Measurements from ENCODE around the gene PREB. TPM values are rescaled to one million over a fixed set of nuclear protein-coding genes. Genes with fewer than 3 reads are reported as not detected.

Gene PREB
- polyA plus RNA-seq, 1 donor, result 49.3 TPM

GRCh38 chr2:27154488-27154887 is 20.1 kb upstream of the PREB start:
- peak; percentile 34 for DNase-seq

GRCh38 chr2:27152796-27153464 is 18.5 kb upstream of the PREB start:
- DNase-seq, result no peak

GRCh38 chr2:27152102-27152795 is 17.8 kb upstream of the PREB start:
- no peak for DNase-seq

- DNase-seq, result no peak
These were observed 16.3 kb upstream of the PREB start for GRCh38 chr2:27150639-27151230.

GRCh38 chr2:27149570-27150405 is 15.4 kb upstream of the PREB start:
- DNase-seq, result no peak

GRCh38 chr2:27148801-27149439 is 14.5 kb upstream of the PREB start, which contains the start of gene TCF23:
Gene TCF23, plus strand, starts transcription at chr2:27149004. Its CDS starts 130 bp downstream, at chr2:27149134.
- peak; percentile 63 for DNase-seq

- DNase-seq, result no peak
These were observed 13.5 kb upstream of the PREB start for GRCh38 chr2:27147935-27148334.

- no peak for DNase-seq
These were observed 11.2 kb upstream of the PREB start for GRCh38 chr2:27145682-27146081.

GRCh38 chr2:27143285-27143684 is 8.8 kb upstream of the PREB start:
- no peak for DNase-seq

- DNase-seq, result no peak
These were observed 4.9 kb upstream of the PREB start, which contains the start of gene PRR30 for GRCh38 chr2:27139310-27139709. Gene PRR30, minus strand, starts transcription at chr2:27139410. Its CDS starts 1,081 bp downstream, at chr2:27138329.

GRCh38 chr2:27138111-27138510 is 3.7 kb upstream of the PREB start:
- DNase-seq, result no peak

- no peak for DNase-seq
These were observed 3.0 kb upstream of the PREB start for GRCh38 chr2:27137322-27137935.

GRCh38 chr2:27136751-27137150 is 2.3 kb upstream of the PREB start:
- no peak for DNase-seq

GRCh38 chr2:27135478-27135955 is 1.1 kb upstream of the PREB start:
- DNase-seq, result no peak

GRCh38 chr2:27134781-27135477 is 493 bp upstream of the PREB start:
- no peak for DNase-seq

GRCh38 chr2:27133195-27133875 is 1.1 kb downstream of the PREB start:
- no peak for DNase-seq

- DNase-seq, result no peak
These were observed 3.0 kb downstream of the PREB start for GRCh38 chr2:27131429-27131828.

GRCh38 chr2:27130396-27130795 is 4.0 kb downstream of the PREB start:
- DNase-seq, result no peak

GRCh38 chr2:27128668-27129571 is 5.5 kb downstream of the PREB start:
- no peak for DNase-seq
